Stimulated activated CD8-positive, alpha-beta memory T cell treated with anti-CD3 and anti-CD28 coated beads, Interleukin-4, amount 100 ng/mL, for 1 hour (primary cell): ENCODE measurements around the gene DNAJC21.

Experiments used
- DNase-seq, 2 donors: peaks; one replicate each; pipeline ENCODE4 v3.0.0-alpha.2; 2020; ENCODE audit warnings: low read depth in 2 of 2, low spot score in 1 of 2

Gene DNAJC21

GRCh38 chr5:34929134-34929719 is at the start of gene DNAJC21:
DNAJC21 (plus strand) TSS chr5:34929559; CDS start chr5:34929820, 261 bp downstream.
- peak; percentile 86 to 95 for DNase-seq

- no peak for DNase-seq
Measured at GRCh38 chr5:34881246-34881645, 48.1 kb upstream of the DNAJC21 start.

GRCh38 chr5:34886392-34887119 is 42.8 kb upstream of the DNAJC21 start:
- no peak for DNase-seq

- no peak for DNase-seq
Measured at GRCh38 chr5:34889394-34889793, 40.0 kb upstream of the DNAJC21 start.

GRCh38 chr5:34891981-34892380 is 37.4 kb upstream of the DNAJC21 start:
- no peak for DNase-seq

- DNase-seq, result no peak
Measured at GRCh38 chr5:34892414-34892813, 36.9 kb upstream of the DNAJC21 start.

- no peak for DNase-seq
Measured at GRCh38 chr5:34894716-34895115, 34.6 kb upstream of the DNAJC21 start.

GRCh38 chr5:34895641-34896419 is 33.5 kb upstream of the DNAJC21 start:
- DNase-seq, result no peak

GRCh38 chr5:34897646-34898045 is 31.7 kb upstream of the DNAJC21 start:
- no peak for DNase-seq

GRCh38 chr5:34898258-34898895 is 31.0 kb upstream of the DNAJC21 start:
- peak; percentile 29 to 31 for DNase-seq

GRCh38 chr5:34899066-34899465 is 30.3 kb upstream of the DNAJC21 start:
- no peak for DNase-seq

- no peak for DNase-seq
Measured at GRCh38 chr5:34900652-34901051, 28.7 kb upstream of the DNAJC21 start.

GRCh38 chr5:34903260-34903659 is 26.1 kb upstream of the DNAJC21 start:
- no peak for DNase-seq

- no peak for DNase-seq
Measured at GRCh38 chr5:34905564-34905963, 23.8 kb upstream of the DNAJC21 start.

GRCh38 chr5:34913072-34913471 is 16.3 kb upstream of the DNAJC21 start:
- DNase-seq, result no peak

GRCh38 chr5:34914671-34915138 is 14.7 kb upstream of the DNAJC21 start:
- no peak for DNase-seq

- DNase-seq, result peak; percentile 79 to 86
Measured at GRCh38 chr5:34915139-34915855, 14.1 kb upstream of the DNAJC21 start, which contains the start of the genes BRIX1 and RAD1. BRIX1 (plus strand) TSS chr5:34915711; CDS start chr5:34915739, 28 bp downstream. RAD1 (minus strand) TSS chr5:34915504; CDS start chr5:34914892, 612 bp downstream.

GRCh38 chr5:34915856-34916192 is 13.5 kb upstream of the DNAJC21 start:
- no peak for DNase-seq

- no peak for DNase-seq
Measured at GRCh38 chr5:34916518-34916917, 12.8 kb upstream of the DNAJC21 start.

GRCh38 chr5:34918025-34918424 is 11.3 kb upstream of the DNAJC21 start:
- DNase-seq, result no peak

- DNase-seq, result no peak
Measured at GRCh38 chr5:34919077-34919476, 10.3 kb upstream of the DNAJC21 start.
